Measurements from ENCODE around the gene OBSCN. TPM values are rescaled to one million over a fixed set of nuclear protein-coding genes. Genes with fewer than 3 reads are reported as not detected.

Gene OBSCN
- total RNA-seq, 1 donor from 2014 or later: 25.7 TPM

DNA sequence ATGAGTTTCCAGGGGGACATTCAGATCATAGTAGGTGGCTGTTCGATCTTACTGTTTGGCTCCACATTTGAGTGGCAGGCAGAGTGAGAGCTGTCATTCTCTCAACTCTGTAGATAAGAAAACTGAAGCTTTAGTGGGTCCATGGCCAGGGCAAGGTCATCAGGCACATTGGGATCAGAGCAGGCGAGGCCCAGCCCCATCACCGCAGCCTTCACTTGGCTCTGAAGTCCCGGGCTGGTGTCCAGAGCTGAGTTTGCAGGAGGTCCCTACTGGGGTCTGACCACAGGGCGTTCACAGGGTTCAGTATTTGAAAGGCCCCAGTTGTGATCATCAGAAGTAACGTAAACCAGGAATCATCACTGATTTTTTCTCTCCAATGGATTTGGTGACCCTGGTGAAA is 76.7 kb downstream of the OBSCN start:
- H3K27me3 Mint-ChIP-seq (ENCODE audit: unreplicated experiment): peaks cover 6% of the 10 kb centered on the region
- H3K9me3 Mint-ChIP-seq (ENCODE audit: unreplicated experiment): peaks cover 3% of the 10 kb centered on the region
- no peak overlapping the region for H3K4me3 Mint-ChIP-seq (ENCODE audit: unreplicated experiment)
- TF ChIP-seq, protein P1, sequence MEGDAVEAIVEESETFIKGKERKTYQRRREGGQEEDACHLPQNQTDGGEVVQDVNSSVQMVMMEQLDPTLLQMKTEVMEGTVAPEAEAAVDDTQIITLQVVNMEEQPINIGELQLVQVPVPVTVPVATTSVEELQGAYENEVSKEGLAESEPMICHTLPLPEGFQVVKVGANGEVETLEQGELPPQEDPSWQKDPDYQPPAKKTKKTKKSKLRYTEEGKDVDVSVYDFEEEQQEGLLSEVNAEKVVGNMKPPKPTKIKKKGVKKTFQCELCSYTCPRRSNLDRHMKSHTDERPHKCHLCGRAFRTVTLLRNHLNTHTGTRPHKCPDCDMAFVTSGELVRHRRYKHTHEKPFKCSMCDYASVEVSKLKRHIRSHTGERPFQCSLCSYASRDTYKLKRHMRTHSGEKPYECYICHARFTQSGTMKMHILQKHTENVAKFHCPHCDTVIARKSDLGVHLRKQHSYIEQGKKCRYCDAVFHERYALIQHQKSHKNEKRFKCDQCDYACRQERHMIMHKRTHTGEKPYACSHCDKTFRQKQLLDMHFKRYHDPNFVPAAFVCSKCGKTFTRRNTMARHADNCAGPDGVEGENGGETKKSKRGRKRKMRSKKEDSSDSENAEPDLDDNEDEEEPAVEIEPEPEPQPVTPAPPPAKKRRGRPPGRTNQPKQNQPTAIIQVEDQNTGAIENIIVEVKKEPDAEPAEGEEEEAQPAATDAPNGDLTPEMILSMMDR (IDR thresholded peaks at IDR 0.05; ENCODE audit: partially characterized antibody, unreplicated experiment): no peak
- no peak overlapping the region for H3K27ac Mint-ChIP-seq (ENCODE audit: unreplicated experiment)
- no peaks in the 10 kb centered on the region for H3K36me3 Mint-ChIP-seq (ENCODE audit: unreplicated experiment)
- no peak for DNase-seq
- H3K4me1 Mint-ChIP-seq (ENCODE audit: low read depth, unreplicated experiment): no peaks in the 10 kb centered on the region

DNA sequence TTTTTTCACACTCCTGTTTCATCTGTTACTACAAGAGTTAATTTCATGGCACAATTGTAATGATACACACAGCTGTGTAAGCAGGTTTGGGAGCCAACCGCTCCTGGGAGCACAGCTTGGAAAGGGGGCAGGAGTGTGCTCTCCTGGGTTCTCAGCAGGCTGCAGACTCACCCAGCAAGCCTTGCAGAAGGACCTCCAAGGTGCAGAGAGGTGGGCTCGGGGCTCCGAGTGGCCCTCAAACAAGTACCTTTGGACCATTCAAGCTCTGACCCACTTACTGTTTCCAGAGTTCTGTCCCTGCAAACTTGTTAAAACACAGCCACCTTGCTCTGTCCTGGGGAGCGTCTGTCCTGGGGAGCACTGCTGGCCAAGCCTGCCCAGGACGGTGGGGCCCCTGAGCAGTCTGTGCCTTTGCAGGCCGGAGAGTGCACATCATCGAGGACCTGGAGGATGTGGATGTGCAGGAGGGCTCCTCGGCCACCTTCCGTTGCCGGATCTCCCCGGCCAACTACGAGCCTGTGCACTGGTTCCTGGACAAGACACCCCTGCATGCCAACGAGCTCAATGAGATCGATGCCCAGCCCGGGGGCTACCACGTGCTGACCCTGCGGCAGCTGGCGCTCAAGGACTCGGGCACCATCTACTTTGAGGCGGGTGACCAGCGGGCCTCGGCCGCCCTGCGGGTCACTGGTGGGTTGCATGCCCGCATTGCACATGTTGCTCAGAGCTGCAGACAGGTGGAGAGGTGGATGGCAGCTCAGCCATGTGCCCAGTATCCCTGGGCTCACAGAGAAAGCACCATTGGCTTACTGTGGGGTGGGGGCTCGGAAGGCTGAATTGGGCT is 78.0 kb downstream of the OBSCN start:
- peaks cover 3% of the 10 kb centered on the region for H3K9me3 Mint-ChIP-seq (ENCODE audit: unreplicated experiment)
- no peak for DNase-seq
- TF ChIP-seq, protein P1 (IDR thresholded peaks at IDR 0.05; ENCODE audit: partially characterized antibody, unreplicated experiment): no peak

DNA sequence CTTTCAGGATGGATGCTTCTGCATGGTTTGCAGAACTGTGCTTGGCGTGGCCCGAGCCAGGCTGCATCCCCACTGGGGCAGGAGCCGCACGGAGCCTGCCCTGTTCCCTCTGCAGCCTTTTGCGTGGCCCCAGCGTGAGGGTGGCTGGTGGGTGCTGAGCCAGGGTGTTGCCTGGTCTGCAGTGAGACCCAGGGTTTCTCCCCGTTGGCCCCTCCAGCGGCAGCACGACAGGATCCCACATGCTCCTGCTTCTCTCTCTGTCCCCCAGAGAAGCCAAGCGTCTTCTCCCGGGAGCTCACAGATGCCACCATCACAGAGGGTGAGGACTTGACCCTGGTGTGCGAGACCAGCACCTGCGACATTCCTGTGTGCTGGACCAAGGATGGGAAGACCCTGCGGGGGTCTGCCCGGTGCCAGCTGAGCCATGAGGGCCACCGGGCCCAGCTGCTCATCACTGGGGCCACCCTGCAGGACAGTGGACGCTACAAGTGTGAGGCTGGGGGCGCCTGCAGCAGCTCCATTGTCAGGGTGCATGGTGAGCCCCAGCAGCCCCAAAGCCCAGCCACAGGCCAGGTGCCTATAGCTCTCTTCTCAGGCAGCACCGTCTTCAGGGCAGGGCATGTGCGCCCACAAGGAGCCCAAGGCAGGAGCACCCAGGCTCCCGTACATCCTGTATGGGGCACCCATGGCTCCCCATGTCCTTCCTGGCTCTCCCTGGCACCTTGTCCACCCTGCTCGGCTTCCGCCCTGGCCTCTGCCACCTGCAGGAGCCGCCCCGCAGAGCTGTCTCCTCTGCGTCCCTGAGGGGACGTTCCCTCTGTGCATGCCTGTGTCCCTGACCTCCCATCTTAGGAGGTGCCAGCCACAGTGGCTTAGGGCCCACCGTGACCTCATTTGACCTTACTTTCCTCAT is 78.9 kb downstream of the OBSCN start:
- Mint-ChIP-seq H3K27me3 (ENCODE audit: unreplicated experiment) (peaks cover 6% of the 10 kb centered on the region), H3K4me1 (ENCODE audit: low read depth, unreplicated experiment) (no peaks in the 10 kb centered on the region)
- DNase-seq: no peak

More for the DNA sequence above, 78.0 kb downstream of the OBSCN start:
- H3K4me3 Mint-ChIP-seq (ENCODE audit: unreplicated experiment): no peak overlapping the region
- no peak overlapping the region for H3K27ac Mint-ChIP-seq (ENCODE audit: unreplicated experiment)
- H3K4me1 Mint-ChIP-seq (ENCODE audit: low read depth, unreplicated experiment): no peaks in the 10 kb centered on the region
- peaks cover 6% of the 10 kb centered on the region for H3K27me3 Mint-ChIP-seq (ENCODE audit: unreplicated experiment)
- no peaks in the 10 kb centered on the region for H3K36me3 Mint-ChIP-seq (ENCODE audit: unreplicated experiment)

DNA sequence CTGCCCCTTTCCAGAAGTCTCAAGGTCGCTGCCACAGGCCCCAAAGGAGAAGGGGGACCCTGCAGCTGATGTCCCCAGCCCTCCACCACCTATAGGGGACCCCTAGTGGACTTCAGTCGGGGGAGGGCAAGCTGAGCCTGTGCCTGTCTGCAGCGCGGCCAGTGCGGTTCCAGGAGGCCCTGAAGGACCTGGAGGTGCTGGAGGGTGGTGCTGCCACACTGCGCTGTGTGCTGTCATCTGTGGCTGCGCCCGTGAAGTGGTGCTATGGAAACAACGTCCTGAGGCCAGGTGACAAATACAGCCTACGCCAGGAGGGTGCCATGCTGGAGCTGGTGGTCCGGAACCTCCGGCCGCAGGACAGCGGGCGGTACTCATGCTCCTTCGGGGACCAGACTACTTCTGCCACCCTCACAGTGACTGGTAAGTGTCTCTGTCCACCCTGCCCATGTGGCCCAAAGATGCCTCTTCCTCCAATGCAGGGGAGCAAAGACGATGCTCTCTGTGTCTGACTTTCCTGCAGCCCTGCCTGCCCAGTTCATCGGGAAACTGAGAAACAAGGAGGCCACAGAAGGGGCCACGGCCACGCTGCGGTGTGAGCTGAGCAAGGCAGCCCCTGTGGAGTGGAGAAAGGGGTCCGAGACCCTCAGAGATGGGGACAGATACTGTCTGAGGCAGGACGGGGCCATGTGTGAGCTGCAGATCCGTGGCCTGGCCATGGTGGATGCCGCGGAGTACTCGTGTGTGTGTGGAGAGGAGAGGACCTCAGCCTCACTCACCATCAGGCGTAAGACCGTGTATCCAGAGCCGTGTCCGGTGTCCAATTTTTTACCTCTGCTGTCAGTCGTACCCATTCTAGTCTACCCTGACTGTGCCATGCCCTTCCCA is 79.9 kb downstream of the OBSCN start:
- Mint-ChIP-seq H3K27ac (ENCODE audit: unreplicated experiment) (no peak overlapping the region), H3K4me1 (ENCODE audit: low read depth, unreplicated experiment) (no peaks in the 10 kb centered on the region), H3K36me3 (ENCODE audit: unreplicated experiment) (no peaks in the 10 kb centered on the region), H3K27me3 (ENCODE audit: unreplicated experiment) (peaks cover 8% of the 10 kb centered on the region), H3K9me3 (ENCODE audit: unreplicated experiment) (peaks cover 7% of the 10 kb centered on the region), H3K4me3 (ENCODE audit: unreplicated experiment) (no peak overlapping the region)
- TF ChIP-seq, protein P1 (IDR thresholded peaks at IDR 0.05; ENCODE audit: partially characterized antibody, unreplicated experiment): no peak
- DNase-seq: no peak

More for the DNA sequence above, 78.9 kb downstream of the OBSCN start:
- H3K9me3 Mint-ChIP-seq (ENCODE audit: unreplicated experiment): peaks cover 7% of the 10 kb centered on the region
- no peaks in the 10 kb centered on the region for H3K36me3 Mint-ChIP-seq (ENCODE audit: unreplicated experiment)
- TF ChIP-seq, protein P1 (IDR thresholded peaks at IDR 0.05; ENCODE audit: partially characterized antibody, unreplicated experiment): no peak
- no peak overlapping the region for H3K4me3 Mint-ChIP-seq (ENCODE audit: unreplicated experiment)
- H3K27ac Mint-ChIP-seq (ENCODE audit: unreplicated experiment): no peak overlapping the region

Data from glutamatergic neuron (in vitro differentiated cells).